Duodenal mucosa (tissue), 2 donors: ENCODE results near the gene TFF3.

ENCODE experiments used
- H3K27ac ChIP-seq: one replicate; pipeline ENCODE4 v1.7.0; 2013; ENCODE audit warnings: low read depth, low read length
- H3K27me3 ChIP-seq, 2 donors: one replicate each; pipeline ENCODE4 v1.7.0; 2013; ENCODE audit warnings: low read length in 2 of 2, control low read depth in 1 of 2; ENCODE audit not compliant: insufficient read depth in 2 of 2, control insufficient read depth in 1 of 2
- H3K36me3 ChIP-seq, 2 donors: one replicate each; pipeline ENCODE4 v1.7.0; 2013; ENCODE audit warnings: low read length in 2 of 2, control low read depth in 1 of 2; ENCODE audit not compliant: insufficient read depth in 2 of 2, control insufficient read depth in 1 of 2
- H3K4me1 ChIP-seq, 2 donors: one replicate each; pipeline ENCODE4 v1.7.0; 2013; ENCODE audit warnings: low read length in 2 of 2, control low read depth in 1 of 2; ENCODE audit not compliant: insufficient read depth in 2 of 2, control insufficient read depth in 1 of 2
- H3K4me3 ChIP-seq, 2 donors: one replicate each; pipeline ENCODE4 v1.7.0; 2013; ENCODE audit warnings: low read length in 2 of 2, low read depth in 1 of 2
- H3K9ac ChIP-seq, 2 donors: one replicate each; pipeline ENCODE4 v1.7.0; 2013; ENCODE audit warnings: low read length in 2 of 2, low read depth in 1 of 2
- H3K9me3 ChIP-seq, 2 donors: one replicate each; pipeline ENCODE4 v1.7.0; 2013; ENCODE audit warnings: low read length in 2 of 2, control low read depth in 1 of 2; ENCODE audit not compliant: control insufficient read depth in 1 of 2

The TFF3 gene

DNA sequence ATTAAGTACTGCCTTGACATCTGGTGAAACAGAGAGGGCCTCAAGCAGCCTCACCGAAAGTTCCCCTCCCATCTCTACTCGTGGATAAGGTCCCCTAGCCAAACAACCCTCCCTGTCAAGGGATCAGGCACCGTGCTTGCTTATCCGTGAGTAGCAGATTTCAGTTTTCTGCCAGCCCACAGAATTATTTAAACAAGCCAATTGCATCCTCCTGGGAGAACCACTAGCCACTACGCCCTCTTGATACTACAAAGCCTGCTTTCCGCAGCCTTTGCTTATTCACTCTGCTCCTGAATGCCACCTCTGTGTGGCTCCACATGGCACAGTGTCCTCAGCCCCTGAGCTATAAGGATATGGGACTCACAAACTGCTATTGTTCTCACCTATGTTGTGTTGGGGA, 41.4 kb upstream of the TFF3 start:
- H3K9me3 ChIP-seq, result peaks cover 9 to 14% of the 10 kb centered on the region in 2 donors
- H3K36me3 ChIP-seq, result no peaks in the 10 kb centered on the region
- H3K27me3 ChIP-seq, result peaks cover 0 to 3% of the 10 kb centered on the region in 2 donors
- no peaks in the 10 kb centered on the region for H3K4me1 ChIP-seq
- no peak overlapping the region for H3K27ac ChIP-seq
- no peak overlapping the region for H3K4me3 ChIP-seq
- H3K9ac ChIP-seq, result no peak overlapping the region

DNA sequence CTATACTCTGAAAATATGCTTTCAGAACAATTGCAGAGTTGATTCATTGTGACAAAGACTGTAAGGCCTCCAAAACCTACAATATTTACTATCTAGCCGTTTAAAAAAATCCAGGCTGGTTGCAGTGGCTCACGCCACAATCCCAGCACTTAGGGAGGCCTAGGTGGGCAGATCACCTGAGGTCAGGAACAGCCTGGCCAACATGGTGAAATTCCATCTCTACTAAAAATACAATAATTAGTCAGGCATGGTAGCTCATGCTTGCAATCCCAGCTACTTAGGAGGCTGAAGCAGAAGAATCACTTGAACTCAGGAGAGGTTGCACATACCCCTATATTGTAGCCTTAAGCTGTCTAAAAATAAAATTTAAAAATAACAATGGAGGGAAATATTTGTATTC, 40.8 kb upstream of the TFF3 start:
- H3K9ac ChIP-seq, result no peak overlapping the region
- peaks cover 9 to 14% of the 10 kb centered on the region in 2 donors for H3K9me3 ChIP-seq
- no peaks in the 10 kb centered on the region for H3K4me1 ChIP-seq
- H3K4me3 ChIP-seq, result no peak overlapping the region
- no peak overlapping the region for H3K27ac ChIP-seq
- peaks cover 0 to 3% of the 10 kb centered on the region in 2 donors for H3K27me3 ChIP-seq
- no peaks in the 10 kb centered on the region for H3K36me3 ChIP-seq

DNA sequence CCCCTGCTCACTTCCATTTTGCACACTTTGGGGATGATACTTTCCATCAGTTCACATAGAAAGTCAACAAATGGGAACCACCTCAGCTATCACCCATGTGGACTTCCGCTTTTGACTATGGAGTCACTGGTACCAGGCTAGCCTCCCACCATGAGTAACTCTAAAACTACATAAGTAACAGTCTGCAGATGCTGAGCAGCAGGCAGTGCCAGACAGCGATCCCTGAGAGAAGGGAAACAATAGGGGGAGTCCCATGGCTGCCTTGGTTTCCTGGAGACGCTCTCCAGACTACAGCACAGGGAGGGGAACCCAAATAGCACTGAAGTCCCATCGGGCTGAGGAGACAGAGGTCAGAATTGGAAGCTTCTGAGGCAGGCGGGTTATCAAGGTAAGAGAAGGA, 38.4 kb upstream of the TFF3 start:
- Histone ChIP-seq H3K27ac (no peak overlapping the region), H3K36me3 (no peaks in the 10 kb centered on the region), H3K9ac (no peak overlapping the region), H3K4me1 (no peaks in the 10 kb centered on the region), H3K4me3 (no peak overlapping the region), H3K27me3 (peaks cover 0 to 3% of the 10 kb centered on the region in 2 donors), H3K9me3 (peaks cover 4 to 8% of the 10 kb centered on the region in 2 donors)

DNA sequence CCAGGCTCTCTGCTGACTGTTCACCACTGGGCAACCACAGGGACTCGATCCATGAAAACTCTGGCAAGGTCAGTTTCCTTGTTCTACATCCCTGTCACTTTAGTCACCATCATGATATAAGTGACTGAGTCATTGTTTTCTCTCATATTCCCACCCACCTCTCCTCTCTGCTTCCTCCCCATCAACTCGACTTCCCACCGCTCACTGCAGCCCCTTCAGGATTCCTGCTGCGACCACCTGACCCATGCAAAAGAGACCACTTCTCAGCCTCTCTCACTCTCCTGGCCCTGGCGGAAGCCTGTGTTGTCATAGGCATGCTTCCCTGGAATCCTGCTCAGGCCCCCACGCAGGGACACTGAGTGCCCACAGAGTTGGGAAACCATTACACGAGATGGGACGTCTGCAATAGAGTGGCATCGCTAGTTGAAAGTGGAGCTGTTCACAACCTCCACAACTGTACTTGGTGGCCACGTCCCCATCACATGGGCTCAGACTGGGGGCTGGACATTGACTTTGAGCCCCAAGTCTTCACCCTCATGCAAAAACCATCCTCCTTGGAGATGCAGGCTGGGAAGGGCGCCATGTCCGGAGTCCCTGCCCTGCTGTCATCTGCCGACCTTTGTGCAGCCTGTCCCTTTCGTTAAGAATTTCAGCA, 37.4 kb upstream of the TFF3 start:
- H3K36me3 ChIP-seq, result no peaks in the 10 kb centered on the region
- H3K27me3 ChIP-seq, result no peaks in the 10 kb centered on the region
- no peaks in the 10 kb centered on the region for H3K4me1 ChIP-seq
- no peak overlapping the region for H3K9ac ChIP-seq
- H3K27ac ChIP-seq, result no peak overlapping the region
- H3K4me3 ChIP-seq, result no peak overlapping the region
- peaks cover 4 to 8% of the 10 kb centered on the region in 2 donors for H3K9me3 ChIP-seq

DNA sequence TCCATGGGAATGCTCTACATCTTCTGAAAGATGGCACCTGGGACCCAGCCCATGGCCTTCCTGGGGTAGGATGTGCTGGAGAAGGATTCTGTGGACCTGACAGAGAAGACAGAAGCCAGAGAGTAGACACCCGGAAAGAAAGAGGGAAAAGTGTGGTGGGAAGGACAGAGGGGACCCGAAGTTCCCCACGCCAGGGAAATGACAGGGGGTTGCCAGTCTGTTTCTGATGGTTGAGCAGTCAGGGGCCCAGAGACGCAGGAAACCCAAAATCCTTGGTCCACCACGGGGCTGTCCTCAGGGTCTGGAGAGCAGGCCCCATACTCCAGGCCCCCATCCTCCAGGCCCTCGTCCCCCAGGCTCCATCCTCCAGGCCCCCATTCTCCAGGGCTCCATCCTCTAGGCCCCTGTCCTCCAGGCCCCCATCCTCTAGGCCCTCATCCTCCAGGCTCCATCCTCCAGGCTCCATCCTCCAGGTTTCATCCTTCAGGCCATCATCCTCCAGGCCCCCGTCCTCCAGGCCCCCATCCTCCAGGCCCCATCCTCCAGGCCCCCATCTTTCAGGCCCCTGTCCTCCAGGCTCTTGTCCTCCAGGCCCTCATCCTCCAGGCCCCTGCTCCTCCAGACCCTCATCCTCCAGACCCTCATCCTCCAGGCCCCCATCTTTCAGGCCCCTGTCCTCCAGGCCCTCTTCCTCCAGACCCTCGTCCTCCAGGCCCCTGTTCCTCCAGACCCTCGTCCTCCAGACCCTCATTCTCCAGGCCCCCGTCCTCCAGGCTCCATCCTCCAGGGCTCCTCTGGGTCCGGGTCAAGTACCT, 36.6 kb upstream of the TFF3 start:
- Histone ChIP-seq H3K27me3 (no peaks in the 10 kb centered on the region), H3K9me3 (peaks cover 4 to 8% of the 10 kb centered on the region in 2 donors), H3K4me3 (no peak overlapping the region), H3K4me1 (no peaks in the 10 kb centered on the region), H3K36me3 (no peaks in the 10 kb centered on the region), H3K9ac (no peak overlapping the region), H3K27ac (no peak overlapping the region)

DNA sequence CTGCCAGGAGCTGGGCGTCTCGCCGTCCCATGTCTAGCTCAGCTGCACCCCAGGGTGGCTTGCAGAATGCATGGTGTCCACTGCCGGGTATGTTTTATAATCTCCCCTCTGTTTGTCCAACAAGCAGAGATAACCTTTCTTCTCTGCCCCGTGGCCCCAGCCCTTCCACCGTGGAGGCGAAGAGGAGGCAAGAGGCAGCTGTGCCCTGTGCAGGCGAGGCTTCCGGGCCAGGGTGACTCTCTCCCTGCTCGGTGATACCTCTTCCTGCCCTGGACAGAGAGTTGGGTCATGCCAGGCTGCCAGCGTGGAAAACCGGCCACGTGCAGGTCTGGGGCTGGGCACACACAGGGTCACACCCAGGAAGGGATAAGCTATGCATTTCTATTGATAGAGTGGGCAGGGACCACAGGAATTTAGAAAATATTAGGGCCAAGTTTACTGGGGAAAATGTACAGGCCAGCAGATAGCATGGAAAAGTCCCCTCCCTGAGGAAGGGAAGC, 35.8 kb upstream of the TFF3 start, which contains the start of gene TFF2:
Gene TFF2 (minus strand): TSS at position 68 of the 500 bp plus-strand sequence. CDS start 37 bp downstream, at position 31.
- H3K9ac ChIP-seq, result no peak within 1 kb of the TSS
- H3K27ac ChIP-seq, result no peak within 1 kb of the TSS
- H3K27me3 ChIP-seq, result no peaks in the 10 kb centered on the region
- no peak within 1 kb of the TSS for H3K4me3 ChIP-seq
- peaks cover 4 to 6% of the 10 kb centered on the region in 2 donors for H3K9me3 ChIP-seq
- H3K4me1 ChIP-seq, result no peaks in the 10 kb centered on the region
- no peaks in the 10 kb centered on the region for H3K36me3 ChIP-seq

DNA sequence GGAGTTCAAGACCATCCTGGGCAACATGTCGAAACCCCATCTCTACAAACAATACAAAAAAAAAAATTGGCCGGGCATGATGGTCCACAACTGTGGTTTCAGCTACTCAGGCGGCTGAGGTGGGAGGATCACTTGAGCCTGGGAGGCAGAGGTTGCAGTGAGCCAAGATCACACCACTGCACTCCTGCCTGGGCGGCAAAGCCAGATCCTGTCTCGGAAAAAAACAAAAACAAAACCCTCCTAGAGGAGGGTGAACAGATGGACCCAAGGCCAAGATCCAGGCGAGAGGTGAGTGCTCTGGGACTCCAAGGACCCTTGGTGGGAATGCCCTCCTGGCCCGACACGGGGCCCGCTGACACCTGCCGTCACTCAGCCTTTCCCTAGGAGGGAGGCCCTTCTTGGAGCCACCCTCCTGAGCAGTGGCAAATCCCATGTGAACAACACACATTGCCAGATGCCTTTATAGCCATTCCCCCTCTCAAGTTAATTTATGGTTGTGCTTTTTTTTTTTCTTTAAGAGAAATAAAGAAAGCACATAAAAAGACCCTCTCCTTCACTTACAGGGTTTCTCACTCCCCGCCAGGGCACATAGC, 35.2 kb upstream of the TFF3 start:
- Histone ChIP-seq H3K4me1 (no peaks in the 10 kb centered on the region), H3K9me3 (peaks cover under 1% of the 10 kb centered on the region in 2 donors), H3K27ac (no peak overlapping the region), H3K27me3 (no peaks in the 10 kb centered on the region), H3K36me3 (no peaks in the 10 kb centered on the region), H3K9ac (no peak overlapping the region), H3K4me3 (no peak overlapping the region)

DNA sequence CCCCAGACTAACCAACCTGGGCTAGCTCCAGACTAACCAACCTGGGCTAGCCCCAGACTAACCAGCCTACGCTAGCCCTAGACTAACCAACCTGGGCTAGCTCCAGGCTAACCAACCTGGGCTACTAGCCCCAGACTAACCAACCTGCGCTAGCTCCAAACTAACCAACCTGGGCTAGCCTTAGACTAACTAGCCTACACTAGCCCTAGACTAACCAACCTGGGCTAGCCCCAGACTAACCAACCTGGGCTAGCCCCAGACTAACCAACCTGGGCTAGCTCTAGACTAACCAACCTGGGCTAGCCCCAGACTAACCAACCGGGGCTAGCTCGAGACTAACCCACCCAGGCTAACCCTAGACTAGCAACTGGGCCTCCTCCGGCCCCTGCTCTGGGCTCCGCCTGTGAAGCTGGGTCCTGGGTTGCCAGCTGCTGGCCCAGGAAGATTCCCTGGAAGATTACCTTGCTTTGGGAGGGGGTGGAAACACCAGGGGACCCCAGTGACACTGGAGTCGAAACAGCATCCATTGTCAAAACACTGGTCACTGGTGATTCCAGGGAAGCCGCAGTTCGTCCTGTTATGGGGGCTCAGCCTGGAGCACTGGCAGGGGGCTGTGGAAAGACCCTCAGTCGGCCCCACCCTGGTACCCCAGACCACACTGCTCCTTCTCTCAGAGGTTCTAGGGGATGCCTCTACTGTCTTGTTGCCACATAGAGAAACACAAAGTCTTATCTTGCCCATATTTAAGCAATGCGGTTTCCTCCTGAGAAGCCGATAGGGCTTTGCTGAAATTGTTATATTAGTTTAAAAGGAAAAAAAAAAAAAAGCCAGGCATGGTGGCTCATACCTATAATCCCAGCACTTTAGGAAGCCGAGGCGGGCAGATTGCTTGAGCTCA, 34.5 kb upstream of the TFF3 start:
- Histone ChIP-seq H3K9ac (no peak overlapping the region), H3K27me3 (no peaks in the 10 kb centered on the region), H3K4me3 (no peak overlapping the region), H3K4me1 (no peaks in the 10 kb centered on the region), H3K27ac (no peak overlapping the region), H3K36me3 (no peaks in the 10 kb centered on the region), H3K9me3 (no peaks in the 10 kb centered on the region)

DNA sequence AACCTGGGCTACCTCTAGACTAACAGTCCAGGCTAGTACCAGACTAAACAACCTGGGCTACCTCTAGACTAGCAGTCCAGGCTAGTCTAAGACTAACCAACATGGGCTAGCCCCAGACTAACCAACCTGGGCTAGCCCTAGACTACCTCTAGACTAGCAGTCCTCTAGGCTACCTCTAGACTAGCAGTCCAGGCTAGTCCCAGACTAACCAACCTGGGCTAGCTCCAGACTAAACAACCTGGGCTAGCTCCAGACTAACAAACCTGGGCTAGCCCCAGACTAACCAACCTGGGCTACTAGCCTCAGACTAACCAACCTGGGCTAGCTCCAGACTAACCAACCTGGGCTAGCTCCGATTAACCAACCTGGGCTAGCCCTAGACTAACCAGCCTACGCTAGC, 33.6 kb upstream of the TFF3 start:
- H3K27me3 ChIP-seq, result no peaks in the 10 kb centered on the region
- H3K27ac ChIP-seq, result no peak overlapping the region
- H3K9ac ChIP-seq, result no peak overlapping the region
- no peaks in the 10 kb centered on the region for H3K9me3 ChIP-seq
- H3K4me1 ChIP-seq, result no peaks in the 10 kb centered on the region
- H3K4me3 ChIP-seq, result no peak overlapping the region
- H3K36me3 ChIP-seq, result no peaks in the 10 kb centered on the region
